Frontal cortex (tissue), 4 donors: ENCODE data around the gene BBOX1. TPM values are rescaled to one million over a fixed set of nuclear protein-coding genes. Genes with fewer than 3 reads are reported as not detected.
A peak's percentile ranks its signal among the peaks of the same experiment; 100 is the strongest.
"Not testable (repeated sequence)": the region's sequence is repeated elsewhere in the genome, so short reads cannot be mapped to it uniquely, and the experiment has no call there.

Source experiments
- DNase-seq, 2 donors: peaks; one replicate each; pipeline ENCODE4 v3.0.0; 2012; ENCODE audit warnings: low spot score in 2 of 2
- FAIRE-seq: peaks from 2 replicates; lab custom pipeline; 2012; peaks lifted over from hg19 to GRCh38; lab: Jason Lieb, UNC
- total RNA-seq: library from RNA; depleted of rRNA; stranded (reverse); fragments of >200 nt; gene quantifications from one replicate; pipeline ENCODE4 v1.2.3, GENCODE V29; 2014
- donor health status: control.
- donor health status: control.
- donor health status: control.

Gene BBOX1, protein sequence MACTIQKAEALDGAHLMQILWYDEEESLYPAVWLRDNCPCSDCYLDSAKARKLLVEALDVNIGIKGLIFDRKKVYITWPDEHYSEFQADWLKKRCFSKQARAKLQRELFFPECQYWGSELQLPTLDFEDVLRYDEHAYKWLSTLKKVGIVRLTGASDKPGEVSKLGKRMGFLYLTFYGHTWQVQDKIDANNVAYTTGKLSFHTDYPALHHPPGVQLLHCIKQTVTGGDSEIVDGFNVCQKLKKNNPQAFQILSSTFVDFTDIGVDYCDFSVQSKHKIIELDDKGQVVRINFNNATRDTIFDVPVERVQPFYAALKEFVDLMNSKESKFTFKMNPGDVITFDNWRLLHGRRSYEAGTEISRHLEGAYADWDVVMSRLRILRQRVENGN
- total RNA-seq, result 2.4 TPM

DNA sequence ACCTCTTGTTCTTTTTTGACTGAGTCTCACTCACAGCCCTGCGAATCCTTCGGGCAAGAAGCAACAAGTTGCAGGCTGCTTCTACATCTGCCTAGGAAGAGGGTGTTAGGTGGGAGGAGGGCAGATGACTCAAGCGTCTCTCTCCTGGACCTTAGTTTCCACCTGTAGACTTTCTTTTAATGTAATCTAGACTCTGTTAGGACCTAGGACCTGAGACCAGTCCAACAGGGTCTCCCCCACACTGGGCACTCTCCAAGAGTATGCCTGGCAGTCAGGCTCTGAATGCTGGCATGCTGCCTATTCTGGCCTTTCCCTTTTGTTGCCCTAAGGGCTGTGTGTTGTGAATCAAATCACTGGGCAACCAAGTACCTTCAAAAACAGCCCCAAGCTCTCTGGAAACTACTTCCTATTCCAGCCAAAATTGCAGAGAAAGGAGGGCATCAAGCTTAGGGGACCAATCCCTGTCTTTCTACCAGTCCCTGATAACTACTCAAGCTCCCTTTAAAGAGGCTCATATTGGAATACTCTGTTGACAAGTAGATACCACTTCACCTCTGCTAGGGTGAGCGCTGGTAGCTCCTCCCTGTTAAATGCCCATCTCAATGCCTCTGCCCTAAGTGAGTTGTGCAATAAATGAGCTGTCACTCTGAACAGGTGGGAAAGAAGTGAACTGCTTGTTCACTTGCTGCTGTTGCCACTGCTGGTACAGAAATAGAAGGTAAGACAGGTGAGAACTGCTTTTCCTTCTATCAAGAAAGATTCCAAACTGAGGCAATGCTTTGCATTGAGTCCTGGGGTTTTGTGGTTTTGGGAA is at the start of gene BBOX1:
Gene BBOX1 (plus strand): TSS at position 514 of the 814 bp plus-strand sequence. CDS start 14,616 bp downstream, outside the sequence.
- no peak for FAIRE-seq
- no peak for DNase-seq

DNA sequence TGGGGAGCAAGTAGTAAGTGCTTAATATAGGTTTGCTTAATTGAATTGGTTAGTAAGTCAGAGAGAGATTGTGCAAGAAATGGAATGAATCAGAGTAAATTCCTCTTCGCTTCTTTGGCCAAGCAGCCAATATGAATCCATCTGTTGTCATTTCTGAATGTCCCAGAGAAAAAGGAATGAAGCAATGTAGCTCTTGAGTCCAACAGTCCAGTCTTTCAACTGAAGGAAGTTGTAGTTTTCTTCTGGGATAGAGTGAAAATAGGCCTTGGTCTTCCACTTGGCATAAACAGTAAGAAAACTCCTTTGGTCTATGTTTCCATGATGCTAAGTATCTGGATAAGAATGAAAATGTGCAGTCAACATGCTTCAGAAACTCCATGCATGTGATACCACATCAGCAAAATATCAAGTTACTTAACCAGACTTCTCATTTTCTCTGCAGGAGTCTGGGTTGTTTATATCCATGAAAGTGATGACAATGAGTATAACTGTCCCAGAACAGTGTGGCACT is 48.5 kb upstream of the BBOX1 start:
- DNase-seq, result no peak
- FAIRE-seq, result no peak

DNA sequence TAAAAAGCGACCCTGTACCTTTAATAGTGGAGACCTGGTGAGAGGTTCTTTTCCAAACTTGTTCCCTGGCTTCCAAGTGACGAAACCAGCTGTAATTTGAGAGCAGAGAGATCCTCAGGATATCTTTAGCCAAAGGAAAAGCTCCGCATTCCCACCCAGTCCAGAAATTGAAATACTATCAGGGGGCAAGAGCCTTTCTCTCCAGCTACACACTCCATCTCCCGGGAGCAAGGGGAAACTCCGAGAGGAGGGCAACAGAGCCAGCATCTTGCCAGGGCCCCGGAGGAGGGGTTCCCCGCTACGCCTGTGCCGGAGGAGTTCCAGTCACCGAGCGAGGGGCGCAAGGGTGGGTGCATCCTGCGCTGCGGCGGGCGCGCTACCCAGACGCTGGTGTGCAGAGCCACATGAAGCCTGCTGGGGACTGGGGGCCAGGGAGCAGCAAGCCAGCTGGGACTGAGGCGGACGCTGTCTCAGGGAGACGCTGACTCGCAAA is 46.6 kb upstream of the BBOX1 start, which contains the start of gene FIBIN:
Gene FIBIN (plus strand): TSS at position 148 of the 493 bp plus-strand sequence. CDS start 415 bp downstream, outside the sequence.
- no peak for FAIRE-seq
- peak in 1 of 2 donors; percentile 25 for DNase-seq

DNA sequence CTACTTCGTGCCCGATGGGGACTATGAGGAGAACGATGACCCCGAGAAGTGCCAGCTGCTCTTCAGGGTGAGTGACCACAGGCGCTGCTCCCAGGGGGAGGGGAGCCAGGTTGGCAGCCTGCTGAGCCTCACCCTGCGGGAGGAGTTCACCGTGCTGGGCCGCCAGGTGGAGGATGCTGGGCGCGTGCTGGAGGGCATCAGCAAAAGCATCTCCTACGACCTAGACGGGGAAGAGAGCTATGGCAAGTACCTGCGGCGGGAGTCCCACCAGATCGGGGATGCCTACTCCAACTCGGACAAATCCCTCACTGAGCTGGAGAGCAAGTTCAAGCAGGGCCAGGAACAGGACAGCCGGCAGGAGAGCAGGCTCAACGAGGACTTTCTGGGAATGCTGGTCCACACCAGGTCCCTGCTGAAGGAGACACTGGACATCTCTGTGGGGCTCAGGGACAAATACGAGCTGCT is 46.0 kb upstream of the BBOX1 start:
- FAIRE-seq (no peak), DNase-seq (no peak)

DNA sequence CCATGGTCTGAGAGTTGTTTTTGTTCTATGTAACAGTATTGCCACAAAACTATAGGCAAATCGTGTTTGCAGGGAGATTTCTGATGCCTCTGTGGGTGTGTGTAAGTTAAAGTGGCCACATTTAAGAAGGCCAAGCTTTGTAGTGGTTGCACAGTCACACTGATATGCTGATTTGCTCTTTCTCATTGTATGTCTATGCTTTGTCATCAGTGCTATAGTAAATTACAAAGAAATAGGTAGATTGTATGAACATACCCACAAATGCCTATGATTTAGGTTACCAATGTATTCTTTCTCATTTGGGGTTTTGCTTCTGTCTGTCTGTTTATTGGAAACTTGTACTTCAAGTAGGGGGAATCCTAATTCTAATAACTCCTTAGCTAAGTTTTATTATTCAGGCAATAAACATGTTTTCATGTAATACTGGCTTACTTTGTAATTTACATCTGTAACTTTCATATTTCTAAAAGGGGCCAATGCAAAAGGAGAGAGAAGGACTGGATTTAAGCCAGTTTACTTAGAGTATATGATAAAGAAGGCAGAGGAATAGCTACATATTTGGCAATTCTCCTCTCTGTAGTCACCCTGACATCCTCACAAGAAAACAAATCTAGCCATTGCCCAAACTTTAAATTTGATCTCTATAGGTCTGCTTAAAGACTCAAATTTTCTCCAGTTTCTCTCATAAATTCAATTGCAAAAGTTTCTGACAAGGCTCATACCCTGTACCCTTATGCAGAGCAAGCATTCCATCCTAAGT is 44.7 kb upstream of the BBOX1 start:
- no peak for DNase-seq
- FAIRE-seq, result no peak

DNA sequence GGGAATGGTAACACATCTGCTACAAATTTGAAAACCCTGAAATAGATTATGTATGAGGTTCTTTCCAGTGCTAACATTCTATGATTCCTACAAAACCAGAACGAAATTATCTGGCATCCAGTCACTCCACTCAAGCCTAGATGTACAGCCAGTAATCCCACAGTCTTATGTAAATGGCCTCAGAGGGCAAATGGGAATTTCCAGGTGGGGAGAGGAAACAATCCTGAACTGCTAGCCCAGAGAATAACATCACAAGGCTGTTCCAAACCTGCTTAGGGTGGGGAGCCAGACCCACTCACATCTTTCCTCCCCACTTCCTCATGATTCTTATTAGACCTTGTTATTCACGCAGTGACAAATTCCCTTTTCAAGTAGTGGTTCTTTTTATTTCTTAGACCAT is 43.2 kb upstream of the BBOX1 start:
- no peak for FAIRE-seq
- DNase-seq, result no peak

DNA sequence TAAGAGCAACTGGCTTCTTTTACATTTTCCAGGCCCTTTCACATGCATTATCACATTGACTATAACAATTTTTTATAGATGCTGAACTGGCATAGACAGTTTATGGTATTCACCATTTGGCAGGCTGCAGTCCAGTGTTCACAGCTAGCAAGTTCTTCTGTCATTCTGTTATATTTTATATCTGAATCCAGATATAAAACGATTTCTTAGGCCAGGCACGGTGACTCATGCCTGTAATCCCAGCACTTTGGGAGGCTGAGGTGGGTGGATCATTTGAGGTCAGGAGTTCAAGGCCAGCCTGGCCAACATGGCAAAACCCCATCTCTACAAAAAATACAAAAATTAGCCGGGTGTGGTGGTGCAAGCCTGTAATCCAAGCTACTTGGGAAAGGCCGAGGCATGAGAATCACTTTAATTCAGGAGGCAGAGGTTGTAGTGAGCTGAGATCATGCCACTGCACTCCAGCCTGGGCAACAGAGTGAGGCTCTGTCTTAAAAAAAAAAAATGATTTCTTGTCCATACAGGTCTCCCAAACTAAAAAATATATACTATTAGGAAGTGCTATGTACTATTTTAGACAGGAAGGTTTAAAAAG is 39.4 kb upstream of the BBOX1 start:
- FAIRE-seq, DNase-seq: not testable (repeated sequence)

DNA sequence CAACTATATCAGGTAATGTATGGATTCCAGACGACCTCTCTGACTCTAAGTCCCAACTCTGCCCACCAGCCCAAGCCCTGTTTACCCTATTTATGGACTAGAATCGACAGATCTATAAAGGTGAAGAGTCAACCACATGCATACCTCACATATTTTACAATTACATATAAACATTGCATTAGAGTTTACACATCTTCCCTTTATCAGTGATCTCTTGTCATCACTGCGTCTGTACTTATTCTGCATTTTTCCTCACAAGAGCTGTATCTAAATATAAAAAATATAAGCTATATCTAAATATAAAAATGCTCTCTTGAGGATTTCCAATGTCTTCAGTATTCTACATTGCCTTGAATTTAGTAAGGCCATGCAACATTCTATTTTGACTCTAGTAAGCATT is 38.2 kb upstream of the BBOX1 start:
- DNase-seq (no peak), FAIRE-seq (no peak)

DNA sequence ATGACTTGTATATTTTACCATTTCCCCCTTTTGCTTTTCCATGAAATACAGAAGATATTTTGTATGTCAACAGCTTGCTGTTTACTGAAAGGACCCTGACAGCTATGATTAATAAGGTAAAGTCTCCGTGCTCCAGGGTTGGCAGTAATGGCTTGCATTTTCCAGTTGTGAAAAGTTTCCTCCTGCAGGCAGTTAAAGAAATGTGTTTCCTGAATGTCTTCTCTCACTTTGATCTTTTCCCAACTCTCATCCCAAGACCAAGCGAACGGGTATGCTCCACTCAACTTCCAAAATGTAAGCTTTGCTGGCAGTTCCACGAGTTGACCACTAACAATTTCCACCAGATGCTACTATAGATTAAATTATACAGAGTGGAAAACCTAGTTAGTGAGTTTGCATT is 37.8 kb upstream of the BBOX1 start:
- DNase-seq, result no peak
- no peak for FAIRE-seq

DNA sequence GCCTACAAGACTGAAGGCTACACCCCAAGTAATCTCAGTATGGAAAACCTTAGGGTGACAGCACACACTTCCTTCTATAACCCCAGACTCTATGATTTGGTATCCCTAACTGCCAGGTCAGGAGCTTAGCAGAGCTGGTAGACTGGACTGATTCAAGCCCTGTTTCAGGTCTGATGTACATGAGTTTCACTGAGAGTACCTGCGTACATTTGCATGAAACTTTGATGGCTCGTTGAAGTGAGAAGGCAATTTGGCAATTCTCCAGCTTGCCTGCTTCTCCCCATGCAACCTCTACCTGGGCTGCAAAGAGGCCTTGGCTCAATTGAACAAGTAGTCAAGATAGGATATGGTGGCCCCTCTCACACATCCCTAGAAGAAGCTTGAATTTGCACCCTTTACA is 36.5 kb upstream of the BBOX1 start:
- no peak for DNase-seq
- FAIRE-seq, result no peak

DNA sequence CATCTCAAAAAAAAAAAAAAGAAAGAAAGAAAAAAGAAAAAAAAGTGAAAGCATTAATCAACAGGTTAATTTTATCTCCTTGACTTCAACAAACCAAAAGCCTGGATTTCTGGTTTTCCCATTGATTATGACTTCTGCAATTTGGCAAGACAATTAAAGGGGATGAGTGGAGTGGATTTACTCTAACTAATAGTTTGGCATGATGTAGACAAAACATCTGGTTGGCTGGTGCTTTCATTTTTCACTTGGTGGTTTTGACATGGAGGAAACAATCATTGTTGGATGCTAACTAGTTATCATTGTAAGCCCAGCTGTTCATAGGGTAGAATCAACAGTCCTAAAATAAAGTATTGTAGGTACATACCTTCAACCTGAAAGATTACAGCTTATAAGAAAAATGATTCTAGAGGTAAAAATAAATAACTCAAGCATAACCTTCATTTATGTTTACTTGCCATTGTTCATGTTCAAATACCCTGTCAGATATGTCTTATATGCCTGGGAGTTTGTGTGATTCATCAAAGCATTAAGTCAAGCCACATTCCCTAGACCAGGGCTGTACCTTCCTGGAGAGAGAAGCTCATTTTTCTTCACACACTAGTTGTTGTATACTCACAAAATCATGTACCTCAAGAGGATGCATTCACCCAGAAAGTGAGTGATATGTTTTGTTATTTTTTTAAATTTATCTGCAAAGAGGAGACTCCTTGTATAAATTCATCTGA is 31.6 kb upstream of the BBOX1 start:
- FAIRE-seq, result no peak
- no peak for DNase-seq

DNA sequence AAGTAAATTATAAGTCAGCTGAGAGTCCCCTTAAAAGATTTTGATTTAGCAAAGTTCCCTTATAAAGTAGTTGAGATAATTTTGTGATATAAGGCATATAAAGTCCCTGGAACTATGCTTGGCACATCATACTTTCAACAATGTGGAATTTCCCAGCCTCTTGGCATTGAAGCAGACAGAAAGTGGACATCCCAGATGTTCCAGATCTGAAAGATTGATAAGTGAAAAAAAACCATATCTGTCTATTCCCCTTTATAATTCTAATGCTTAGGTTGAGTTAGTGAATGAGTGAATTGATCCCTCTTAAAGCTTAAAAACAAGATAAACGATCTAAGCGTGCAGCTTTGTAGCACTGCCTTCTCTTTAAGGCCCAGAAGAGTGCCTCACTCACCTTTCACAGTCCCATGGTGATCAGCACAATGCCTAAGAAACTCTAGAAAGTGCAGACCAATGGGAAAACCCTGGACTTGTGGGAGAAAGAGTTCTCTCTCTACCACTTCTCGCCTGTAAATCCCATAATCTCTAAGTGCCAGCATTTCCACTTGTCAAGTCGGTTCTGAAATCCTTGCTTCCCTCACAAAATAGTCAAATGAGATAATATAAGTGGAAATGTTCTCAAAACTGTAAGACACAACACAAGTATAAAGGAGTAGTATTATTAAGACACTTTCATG is 28.9 kb upstream of the BBOX1 start:
- DNase-seq, result no peak

DNA sequence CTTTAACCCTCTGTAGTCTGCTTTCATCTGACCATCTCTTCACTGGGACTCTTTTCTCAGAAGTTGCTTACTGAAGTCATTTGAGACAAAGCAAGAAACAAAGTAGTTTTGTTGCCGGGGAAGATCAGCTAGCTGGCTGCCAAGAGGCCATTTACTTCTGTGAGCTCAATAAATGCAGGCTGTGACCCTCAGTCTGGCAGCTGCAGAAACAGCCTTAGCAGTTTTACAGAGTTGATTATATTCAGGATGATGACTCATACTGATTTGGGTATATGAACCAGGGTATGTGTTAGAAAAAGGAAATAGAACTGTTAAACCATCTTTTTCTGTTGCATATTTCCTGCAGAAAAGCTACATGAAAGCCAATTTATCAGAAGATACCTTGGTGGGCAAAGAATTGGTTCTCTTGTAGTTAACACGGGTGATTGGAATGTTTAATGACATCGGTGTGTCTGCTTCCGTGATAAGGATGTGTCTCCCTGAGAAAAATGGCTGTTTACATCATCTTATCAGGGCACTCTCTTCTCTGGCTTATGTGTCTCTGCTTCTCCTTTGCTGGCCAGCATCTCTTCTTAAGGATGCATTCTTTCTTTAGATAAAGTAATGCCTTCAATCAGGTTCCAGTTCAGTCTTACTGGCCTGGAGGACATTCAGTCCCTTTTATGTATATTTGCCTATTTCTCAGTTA is 28.2 kb upstream of the BBOX1 start:
- DNase-seq (no peak), FAIRE-seq (no peak)

More for the DNA sequence above, 28.9 kb upstream of the BBOX1 start:
- FAIRE-seq, result no peak

DNA sequence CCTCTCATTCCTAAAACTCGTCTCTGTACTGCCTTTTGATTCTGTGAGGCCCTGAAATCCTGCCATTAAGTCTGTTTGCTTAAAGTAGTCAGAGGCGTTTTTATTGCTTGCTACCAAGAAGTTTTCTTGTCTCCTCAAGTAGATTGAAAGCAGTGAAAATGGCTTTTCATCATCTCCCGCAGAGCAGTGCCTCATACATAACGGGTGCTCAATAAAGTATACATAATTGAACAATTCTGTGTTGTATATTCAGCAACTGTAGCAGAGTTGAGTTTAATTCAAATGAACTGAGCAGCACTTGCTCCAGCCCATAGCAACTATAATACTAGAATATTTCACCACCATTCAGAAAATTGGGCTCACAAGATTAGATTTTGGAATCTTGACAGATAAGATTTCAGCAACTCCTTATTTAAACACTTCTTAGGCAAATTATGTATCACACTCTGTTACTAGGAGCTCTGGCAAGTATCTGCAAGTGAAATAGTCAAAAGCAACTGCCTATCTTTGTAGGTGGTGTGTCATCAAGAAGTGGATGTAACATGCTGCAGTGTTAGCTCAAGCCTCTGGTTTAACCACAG is 26.7 kb upstream of the BBOX1 start:
- no peak for DNase-seq
- FAIRE-seq, result no peak

DNA sequence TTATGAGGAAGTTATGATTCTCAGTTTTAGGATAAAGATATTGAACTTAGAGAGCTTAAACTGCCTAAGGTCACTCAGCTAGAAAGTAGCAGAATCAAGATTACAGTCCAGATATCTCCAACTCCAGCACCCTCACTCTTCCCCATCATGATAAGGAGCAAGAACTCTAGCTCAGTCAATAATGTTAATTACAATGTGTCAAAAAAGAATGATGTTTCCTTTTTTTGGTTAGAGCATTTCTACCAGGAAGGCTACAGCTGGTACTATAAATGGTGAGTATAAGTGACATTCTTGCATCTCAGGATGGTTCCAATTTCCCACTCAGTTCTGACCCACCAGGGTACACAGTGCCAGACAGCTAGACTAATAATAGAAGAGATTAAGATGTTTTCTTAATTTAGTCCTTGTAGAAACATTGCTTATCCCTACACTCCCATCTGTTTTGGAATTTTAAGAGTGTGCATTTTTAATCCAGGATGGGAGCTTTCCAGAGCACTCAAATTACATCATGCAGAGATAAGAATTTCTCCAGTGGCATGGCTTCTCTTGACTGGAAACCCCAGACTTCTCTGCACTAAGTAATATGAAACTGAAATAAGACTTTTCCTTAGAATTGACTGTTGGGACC is 21.6 kb upstream of the BBOX1 start:
- FAIRE-seq, result no peak
- no peak for DNase-seq

DNA sequence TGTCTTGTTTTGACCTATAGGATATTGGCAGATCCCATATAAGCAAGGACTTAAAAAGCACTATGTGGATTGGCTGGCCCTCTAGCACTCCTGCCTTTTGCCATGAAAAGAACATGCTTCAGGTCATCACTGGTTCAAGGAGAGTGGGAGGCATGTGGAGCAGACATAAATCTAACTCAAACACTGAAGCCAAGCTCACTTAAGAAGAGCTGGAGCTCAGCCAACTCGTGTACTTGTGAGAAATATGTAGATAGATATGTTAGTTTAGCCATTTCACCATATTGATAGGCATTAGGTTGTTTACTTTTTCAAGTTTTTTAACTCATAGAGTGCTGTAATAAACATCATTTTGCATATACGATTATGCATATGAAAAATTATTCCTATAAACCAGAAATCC is 19.9 kb upstream of the BBOX1 start:
- FAIRE-seq (no peak), DNase-seq (no peak)
